Lung (tissue), 12 donors: ENCODE measurements around the gene SH3BP2. TPM values are rescaled to one million over a fixed set of nuclear protein-coding genes. Genes with fewer than 3 reads are reported as not detected.
A peak's percentile ranks its signal among the peaks of the same experiment; 100 is the strongest.

Source experiments
- ATAC-seq: fragments of 200-7000 bp; cut with Tn5 transposase; one replicate; pipeline ENCODE4 v1.9.1; 2020; ENCODE audit warnings: moderate number of reproducible peaks; ENCODE audit not compliant: insufficient read depth, low FRiP score
- DNase-seq, 3 donors: peaks; one replicate each; pipeline ENCODE4 v3.0.0-alpha.2; 2013 to 2017
- H3K27ac ChIP-seq, 2 donors: one replicate each; pipeline ENCODE4 v1.5.1; 2013; ENCODE audit warnings: mild to moderate bottlenecking in 2 of 2, moderate library complexity in 2 of 2, control low read depth in 1 of 2, inconsistent platforms in 1 of 2, low read depth in 1 of 2, low read length in 1 of 2
- H3K27me3 ChIP-seq, 3 donors: one replicate each; pipeline ENCODE4 v1.5.1; 2013; ENCODE audit warnings: low read length in 2 of 3; ENCODE audit not compliant: control insufficient read depth in 3 of 3, insufficient read depth in 3 of 3
- H3K36me3 ChIP-seq, 4 donors: one replicate each; pipeline ENCODE4 v1.5.1; 2013; ENCODE audit warnings: low read length in 4 of 4, mild to moderate bottlenecking in 1 of 4, moderate library complexity in 1 of 4; ENCODE audit not compliant: control insufficient read depth in 4 of 4, insufficient read depth in 4 of 4
- H3K4me1 ChIP-seq, 5 donors: one replicate each; pipeline ENCODE4 v1.5.1; 2013; ENCODE audit warnings: low read length in 5 of 5, mild to moderate bottlenecking in 2 of 5, moderate library complexity in 1 of 5; ENCODE audit not compliant: control insufficient read depth in 5 of 5, insufficient read depth in 5 of 5
- H3K4me3 ChIP-seq: one replicate; pipeline ENCODE4 v1.5.1; 2013; ENCODE audit warnings: mild to moderate bottlenecking, control low read depth, moderate library complexity
- H3K9ac ChIP-seq, 2 donors: one replicate each; pipeline ENCODE4 v1.5.1; 2013; ENCODE audit warnings: low read length in 2 of 2, control low read depth in 1 of 2; ENCODE audit not compliant: insufficient read depth in 1 of 2
- H3K9me3 ChIP-seq, 4 donors: one replicate each; pipeline ENCODE4 v1.5.1; 2013; ENCODE audit warnings: low read length in 3 of 4, mild to moderate bottlenecking in 1 of 4, moderate library complexity in 1 of 4; ENCODE audit not compliant: control insufficient read depth in 4 of 4, insufficient read depth in 3 of 4
- CTCF ChIP-seq: IDR thresholded peaks from 2 replicates; pipeline ENCODE4 v1.5.1; 2012; ENCODE audit warnings: mild to moderate bottlenecking; ENCODE audit errors: control extremely low read depth, extremely low read depth
- WGBS, 2 donors: extraction: QIAGEN DNeasy Blood & Tissue Kit; methylation state at CpG; one replicate each; pipeline ENCODE4 v1.1.7; 2013; 5-methylcytosine and 5-hydroxymethylcytosine counted together
- polyA plus RNA-seq, 2 donors: library from polyadenylated mRNA; stranded (reverse); fragments of 200-250 nt; gene quantifications; one replicate each; pipeline ENCODE4 v1.2.1, GENCODE V29; 2013
- total RNA-seq, 2 donors: library from RNA; depleted of rRNA in 1 of 2; stranded (reverse); fragments of >200 nt in 1 of 2; gene quantifications; one replicate each; pipeline ENCODE4 v1.2.1, GENCODE V29; 2014 to 2021
- donor health status: control.
- donor health status: control.
- donor health status: Bipolar disorder and iron deficiency.
- donor health status: healthy.
- donor health status: DM: yes; HTN: yes; CAD: no.

The SH3BP2 gene
- total and polyA plus RNA-seq, 4 donors, result 49.9 to 117 (median 79.8) TPM

DNA sequence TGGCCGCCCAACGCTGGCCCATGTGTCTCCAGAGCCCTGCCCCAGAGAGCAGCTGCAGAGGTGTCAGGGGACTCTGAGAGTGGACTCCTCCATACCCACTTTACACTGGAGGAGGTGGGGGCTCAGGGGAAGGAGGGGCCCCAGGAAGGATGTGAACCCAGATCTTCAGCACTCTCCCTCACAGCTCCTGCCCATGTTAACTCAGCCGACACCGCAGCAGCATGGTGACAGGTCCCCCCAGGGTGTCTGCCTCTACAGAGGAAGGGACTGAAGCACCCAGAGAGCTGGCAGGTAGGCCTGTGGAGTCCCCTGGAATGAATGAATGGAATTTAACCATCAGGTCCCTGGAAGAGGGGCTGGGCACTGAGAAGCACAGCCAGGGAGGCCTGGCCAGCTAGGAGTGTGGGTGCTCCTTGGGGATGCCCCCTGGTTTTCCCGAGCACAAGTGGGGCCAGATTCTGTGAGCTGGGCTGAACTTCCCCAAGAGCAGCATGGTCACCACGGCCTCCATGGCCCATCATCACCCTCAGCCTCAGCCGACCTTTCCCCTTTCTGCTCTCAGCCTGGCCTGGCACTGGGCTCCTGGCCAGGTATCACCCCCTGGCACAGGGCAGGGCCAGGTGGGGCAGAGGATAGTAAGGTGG, 21.9 kb downstream of the SH3BP2 start:
- no peak for TF ChIP-seq CTCF
- Histone ChIP-seq H3K4me3 (no peak overlapping the region), H3K27me3 (no peaks in the 10 kb centered on the region), H3K27ac (no peak overlapping the region), H3K9ac (no peak overlapping the region), H3K4me1 (peaks cover 0 to 55% (median 17%) of the 10 kb centered on the region in 5 donors), H3K9me3 (no peaks in the 10 kb centered on the region), H3K36me3 (peaks cover 0 to 17% (median 0%) of the 10 kb centered on the region in 4 donors)
- WGBS, 2 donors, result 79 to 82% methylated on average over 7 of the region's 7 CpGs
- DNase-seq, result no peak
- ATAC-seq, result no peak

GRCh38 chr4:2816401-2816954, 23.6 kb downstream of the SH3BP2 start:
- H3K27me3 ChIP-seq, result no peaks in the 10 kb centered on the region

DNA sequence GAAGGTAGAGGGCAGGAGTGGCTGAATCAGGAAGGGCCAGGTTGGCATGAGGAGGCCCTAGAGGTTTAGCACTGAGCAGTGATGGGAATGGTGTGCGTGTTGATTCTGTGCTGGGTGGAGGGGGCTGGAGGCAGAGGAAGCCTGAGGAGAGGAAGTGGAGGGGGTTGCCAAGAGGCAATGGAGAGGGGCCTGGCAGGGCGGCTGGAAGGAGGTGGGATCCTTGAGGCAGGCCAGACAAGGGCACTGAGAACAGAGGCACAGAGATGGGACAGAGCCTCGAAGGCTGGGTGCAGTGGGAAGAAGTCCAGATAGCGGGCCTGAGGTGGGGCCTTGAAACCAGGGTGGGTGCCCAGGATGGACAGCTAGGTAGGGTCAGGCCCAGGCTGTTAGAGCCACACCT, 24.3 kb downstream of the SH3BP2 start:
- H3K9ac ChIP-seq, result no peak overlapping the region
- no peaks in the 10 kb centered on the region for H3K27me3 ChIP-seq
- DNase-seq (no peak), ATAC-seq (no peak)
- peaks cover 0 to 29% (median 0%) of the 10 kb centered on the region in 4 donors for H3K36me3 ChIP-seq
- 63 to 66% methylated on average over 4 of the region's 4 CpGs for WGBS, 2 donors
- TF ChIP-seq CTCF, result no peak
- H3K9me3 ChIP-seq, result no peaks in the 10 kb centered on the region
- peak overlapping the region in 1 of 2 donors; percentile 27 for H3K27ac ChIP-seq
- H3K4me1 ChIP-seq, result peaks cover 0 to 37% (median 5%) of the 10 kb centered on the region in 5 donors
- H3K4me3 ChIP-seq, result no peak overlapping the region

More at GRCh38 chr4:2816401-2816954, 23.6 kb downstream of the SH3BP2 start:
- DNase-seq (no peak), ATAC-seq (no peak)
- no peak overlapping the region for H3K4me3 ChIP-seq
- no peaks in the 10 kb centered on the region for H3K9me3 ChIP-seq
- H3K4me1 ChIP-seq, result peaks cover 0 to 40% (median 10%) of the 10 kb centered on the region in 5 donors
- 57 to 86% methylated on average over 1 of the region's 1 CpG for WGBS, 2 donors
- no peak overlapping the region for H3K27ac ChIP-seq
- H3K36me3 ChIP-seq, result peaks cover 0 to 26% (median 0%) of the 10 kb centered on the region in 4 donors
- TF ChIP-seq CTCF, result no peak
- no peak overlapping the region for H3K9ac ChIP-seq
